Measurements from ENCODE around the gene TMEM51.

- TF ChIP-seq CTCF (IDR thresholded peaks at IDR 0.05; ENCODE audit: low read depth, low read length, poor library complexity, severe bottlenecking) (no peak), EZH2phosphoT487 (IDR thresholded peaks at IDR 0.05; ENCODE audit: borderline replicate concordance, low read length) (no peak)
Observed at GRCh38 chr1:15201849-15202551, 48.5 kb downstream of the TMEM51 start.

Measured in DOHH2 (cell line).